WTC11 (cell line): ENCODE data around the gene CSNK1G1.

Experiments used
- ARID4B ChIP-seq: sonication (generic); formaldehyde crosslinking; IDR thresholded peaks from 2 replicates; pipeline ENCODE4 v1.8.0; 2023; ENCODE audit warnings: missing genetic modification reagents, mild to moderate bottlenecking, borderline replicate concordance
- ATF2 ChIP-seq: sonication (generic); formaldehyde crosslinking; IDR thresholded peaks from 2 replicates; pipeline ENCODE4 v1.8.1; 2022; ENCODE audit warnings: low read depth, missing genetic modification reagents, borderline replicate concordance
- CREM ChIP-seq: sonication (generic); formaldehyde crosslinking; IDR thresholded peaks from 2 replicates; pipeline ENCODE4 v1.8.1; 2022; ENCODE audit warnings: mild to moderate bottlenecking, missing genetic modification reagents, moderate library complexity
- ELF4 ChIP-seq: sonication (generic); formaldehyde crosslinking; IDR thresholded peaks from 2 replicates; pipeline ENCODE4 v1.8.1; 2022; ENCODE audit warnings: low read depth, mild to moderate bottlenecking, moderate library complexity, missing genetic modification reagents
- GRHL2 ChIP-seq: fragments of 250-450 bp; sonication (Bioruptor Pico); IDR thresholded peaks from 2 replicates; pipeline ENCODE4 v1.8.0; 2022; ENCODE audit warnings: mild to moderate bottlenecking, moderate library complexity; ENCODE audit not compliant: insufficient replicate concordance, severe bottlenecking
- IRF1 ChIP-seq: sonication (generic); formaldehyde crosslinking; IDR thresholded peaks from 2 replicates; pipeline ENCODE4 v1.8.0; 2023; ENCODE audit warnings: missing genetic modification reagents
- IRF2 ChIP-seq: sonication (generic); formaldehyde crosslinking; IDR thresholded peaks from 2 replicates; pipeline ENCODE4 v1.8.0; 2022; ENCODE audit warnings: low read depth, missing genetic modification reagents, borderline replicate concordance
- JUN ChIP-seq: sonication (generic); formaldehyde crosslinking; IDR thresholded peaks from 2 replicates; pipeline ENCODE4 v1.8.0; 2023; ENCODE audit warnings: mild to moderate bottlenecking, missing genetic modification reagents
- MYBL2 ChIP-seq: sonication (generic); formaldehyde crosslinking; IDR thresholded peaks from 2 replicates; pipeline ENCODE4 v1.8.1; 2023; ENCODE audit warnings: mild to moderate bottlenecking, moderate library complexity, missing genetic modification reagents
- USF2 ChIP-seq: sonication (generic); formaldehyde crosslinking; IDR thresholded peaks from 2 replicates; pipeline ENCODE4 v1.8.1; 2023; ENCODE audit warnings: mild to moderate bottlenecking, missing genetic modification reagents, moderate library complexity
- TF ChIP-seq, protein P1 (sequence below): fragments of 200-600 bp; IDR thresholded peaks from 2 replicates; pipeline ENCODE4 v1.8.0; 2022; ENCODE audit warnings: antibody characterized with exemption
- TF ChIP-seq, protein P2 (sequence below): sonication (generic); formaldehyde crosslinking; IDR thresholded peaks from 2 replicates; pipeline ENCODE4 v1.8.0; 2022; ENCODE audit warnings: mild to moderate bottlenecking, missing genetic modification reagents

GRCh38 chr15:64274341-64274950, 81.5 kb downstream of the CSNK1G1 start:
- no peak for TF ChIP-seq IRF2 (CRISPR knock-in tag)
- TF ChIP-seq, protein P1, sequence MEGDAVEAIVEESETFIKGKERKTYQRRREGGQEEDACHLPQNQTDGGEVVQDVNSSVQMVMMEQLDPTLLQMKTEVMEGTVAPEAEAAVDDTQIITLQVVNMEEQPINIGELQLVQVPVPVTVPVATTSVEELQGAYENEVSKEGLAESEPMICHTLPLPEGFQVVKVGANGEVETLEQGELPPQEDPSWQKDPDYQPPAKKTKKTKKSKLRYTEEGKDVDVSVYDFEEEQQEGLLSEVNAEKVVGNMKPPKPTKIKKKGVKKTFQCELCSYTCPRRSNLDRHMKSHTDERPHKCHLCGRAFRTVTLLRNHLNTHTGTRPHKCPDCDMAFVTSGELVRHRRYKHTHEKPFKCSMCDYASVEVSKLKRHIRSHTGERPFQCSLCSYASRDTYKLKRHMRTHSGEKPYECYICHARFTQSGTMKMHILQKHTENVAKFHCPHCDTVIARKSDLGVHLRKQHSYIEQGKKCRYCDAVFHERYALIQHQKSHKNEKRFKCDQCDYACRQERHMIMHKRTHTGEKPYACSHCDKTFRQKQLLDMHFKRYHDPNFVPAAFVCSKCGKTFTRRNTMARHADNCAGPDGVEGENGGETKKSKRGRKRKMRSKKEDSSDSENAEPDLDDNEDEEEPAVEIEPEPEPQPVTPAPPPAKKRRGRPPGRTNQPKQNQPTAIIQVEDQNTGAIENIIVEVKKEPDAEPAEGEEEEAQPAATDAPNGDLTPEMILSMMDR, result no peak
- TF ChIP-seq, protein P2, sequence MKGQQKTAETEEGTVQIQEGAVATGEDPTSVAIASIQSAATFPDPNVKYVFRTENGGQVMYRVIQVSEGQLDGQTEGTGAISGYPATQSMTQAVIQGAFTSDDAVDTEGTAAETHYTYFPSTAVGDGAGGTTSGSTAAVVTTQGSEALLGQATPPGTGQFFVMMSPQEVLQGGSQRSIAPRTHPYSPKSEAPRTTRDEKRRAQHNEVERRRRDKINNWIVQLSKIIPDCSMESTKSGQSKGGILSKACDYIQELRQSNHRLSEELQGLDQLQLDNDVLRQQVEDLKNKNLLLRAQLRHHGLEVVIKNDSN (CRISPR knock-in tag), result no peak
- TF ChIP-seq IRF1, result no peak
- TF ChIP-seq USF2 (CRISPR knock-in tag), result no peak
- no peak for TF ChIP-seq ARID4B
- no peak for TF ChIP-seq CREM (CRISPR knock-in tag)
- TF ChIP-seq GRHL2 (CRISPR knock-in tag), result no peak
- no peak for TF ChIP-seq JUN (CRISPR knock-in tag)
- no peak for TF ChIP-seq ATF2
- no peak for TF ChIP-seq ELF4 (CRISPR knock-in tag)
- no peak for TF ChIP-seq MYBL2
